ENCODE measurements around the gene ZMYM5.
"Not testable (repeated sequence)": the region's sequence is repeated elsewhere in the genome, so short reads cannot be mapped to it uniquely, and the experiment has no call there.

ZMYM5 gene

DNA sequence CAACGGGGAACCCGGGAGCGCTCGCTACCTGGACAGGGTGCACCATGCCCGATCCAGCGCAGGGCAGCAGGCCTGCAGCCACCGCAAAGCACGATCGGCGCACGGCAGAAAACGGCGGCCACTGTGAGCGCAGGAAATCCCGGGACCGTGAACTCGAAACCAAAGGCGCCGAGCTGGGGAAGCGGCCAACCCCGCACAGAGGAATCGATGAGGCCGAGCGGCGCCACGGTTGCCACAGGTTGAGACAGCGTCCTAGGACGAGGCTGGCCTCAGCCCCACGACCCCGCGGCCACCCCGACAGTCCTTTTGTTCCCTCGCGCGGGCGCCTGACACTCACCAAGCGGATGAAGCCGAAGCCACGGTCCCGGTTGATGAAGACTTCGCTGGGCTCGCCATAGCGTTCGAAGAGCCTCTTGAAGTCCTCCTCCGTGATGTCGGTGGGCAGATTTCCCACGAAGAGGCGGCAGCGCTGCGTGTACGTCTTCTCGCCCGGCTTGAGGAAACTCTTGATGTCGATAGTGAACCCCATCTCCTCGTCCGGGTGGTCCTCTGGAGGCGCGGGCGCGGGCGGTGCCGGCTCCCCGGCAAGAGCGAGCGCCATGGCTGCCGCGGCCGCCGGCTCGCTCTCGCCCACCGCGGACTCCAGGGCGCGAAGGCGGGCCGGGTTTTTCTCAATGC is 81.3 kb downstream of the ZMYM5 start:
- FAIRE-seq (peak; percentile 81), DNase-seq (ENCODE audit: insufficient read length) (peak; percentile 37)
- TF ChIP-seq POLR2A (IDR thresholded peaks at IDR 0.05; ENCODE audit: low read depth, low read length) (peak; percentile 41; the same call in 1 of the 2 replicates), POLR2AphosphoS5 (IDR thresholded peaks at IDR 0.05; ENCODE audit: low read depth, low read length) (no peak), TAF1 (IDR thresholded peaks at IDR 0.05; ENCODE audit: borderline replicate concordance, low read depth, low read length) (no peak)

GRCh38 chr13:19781526-19781925 is 81.9 kb downstream of the ZMYM5 start:
- no peak for DNase-seq (ENCODE audit: insufficient read length)
- no peak for TF ChIP-seq TAF1 (IDR thresholded peaks at IDR 0.05; ENCODE audit: borderline replicate concordance, low read depth, low read length)
- TF ChIP-seq POLR2AphosphoS5 (IDR thresholded peaks at IDR 0.05; ENCODE audit: low read depth, low read length) = no peak
- no peak for TF ChIP-seq POLR2A (IDR thresholded peaks at IDR 0.05; ENCODE audit: low read depth, low read length)
- no peak for FAIRE-seq

- DNase-seq (ENCODE audit: insufficient read length); FAIRE-seq: not testable (repeated sequence)
These were observed 82.6 kb downstream of the ZMYM5 start for GRCh38 chr13:19780753-19781418.
